ENCODE results near the gene ZMYND11.
"Not testable (repeated sequence)": the region's sequence is repeated elsewhere in the genome, so short reads cannot be mapped to it uniquely, and the experiment has no call there.

Gene ZMYND11

GRCh38 chr10:134247-135131 lies 766 bp upstream of the ZMYND11 start:
- DNase-seq = no peak

DNA sequence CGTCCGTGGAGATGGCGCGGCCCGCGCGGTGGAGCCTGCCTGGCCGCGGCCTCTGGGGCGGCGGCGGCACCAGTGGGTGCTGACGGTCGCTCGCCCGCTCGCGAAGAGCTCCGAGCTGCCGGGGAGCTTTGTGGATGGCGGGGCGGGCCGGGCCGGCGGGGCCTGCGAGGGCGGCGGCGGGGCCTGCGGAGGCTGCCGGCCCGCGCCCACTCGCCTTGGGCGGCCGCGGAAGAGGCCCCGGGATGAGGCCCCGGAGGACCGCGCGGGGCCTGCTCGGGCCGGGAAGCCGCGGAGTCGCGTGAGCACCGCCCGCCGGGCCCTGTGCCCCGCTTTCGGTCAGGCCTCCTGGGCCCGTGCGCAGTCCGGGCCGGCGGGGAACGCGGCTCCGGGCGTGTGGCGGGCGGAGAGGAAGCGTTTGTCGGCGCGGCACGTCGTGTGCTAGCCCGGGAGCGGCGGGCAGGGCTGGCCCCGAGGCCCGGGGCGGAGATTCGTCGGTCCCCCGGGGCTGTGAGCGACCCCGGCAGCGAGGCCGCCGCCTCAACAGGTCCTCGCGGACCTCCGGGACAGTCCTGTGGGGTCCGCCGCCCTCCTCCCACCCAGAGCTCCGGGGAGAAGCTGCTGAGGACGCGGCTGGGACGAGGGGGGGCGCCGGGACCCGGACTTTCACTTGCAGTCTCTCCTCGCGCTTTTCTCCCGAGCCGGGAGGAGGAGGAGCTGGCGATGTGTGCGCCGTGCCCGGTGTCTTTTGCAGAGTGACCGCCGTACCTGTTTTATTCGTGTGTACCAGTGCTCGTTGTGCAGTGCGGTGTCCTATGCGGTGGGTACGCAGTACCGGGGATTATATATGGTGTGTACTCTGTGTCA lies 578 bp downstream of the ZMYND11 start:
- peak; percentile 39 for DNase-seq

DNA sequence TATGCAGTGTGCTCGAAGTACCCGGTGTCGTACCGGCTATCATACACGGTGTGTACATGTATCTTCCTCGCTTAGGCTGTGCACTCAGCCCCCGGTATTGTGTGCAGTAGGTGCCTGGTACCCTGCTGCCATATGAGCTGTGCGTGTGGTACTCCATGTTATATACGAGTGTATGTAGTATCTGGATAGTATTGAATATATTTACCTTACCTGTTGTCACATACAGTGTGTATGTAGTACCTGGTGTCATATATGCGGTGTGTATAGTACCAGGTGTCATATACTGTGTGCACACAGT lies 1.2 kb downstream of the ZMYND11 start:
- no peak for DNase-seq

GRCh38 chr10:137031-137430 lies 1.8 kb downstream of the ZMYND11 start:
- DNase-seq = no peak

- no peak for DNase-seq
Observed at GRCh38 chr10:137606-138005, 2.4 kb downstream of the ZMYND11 start.

DNA sequence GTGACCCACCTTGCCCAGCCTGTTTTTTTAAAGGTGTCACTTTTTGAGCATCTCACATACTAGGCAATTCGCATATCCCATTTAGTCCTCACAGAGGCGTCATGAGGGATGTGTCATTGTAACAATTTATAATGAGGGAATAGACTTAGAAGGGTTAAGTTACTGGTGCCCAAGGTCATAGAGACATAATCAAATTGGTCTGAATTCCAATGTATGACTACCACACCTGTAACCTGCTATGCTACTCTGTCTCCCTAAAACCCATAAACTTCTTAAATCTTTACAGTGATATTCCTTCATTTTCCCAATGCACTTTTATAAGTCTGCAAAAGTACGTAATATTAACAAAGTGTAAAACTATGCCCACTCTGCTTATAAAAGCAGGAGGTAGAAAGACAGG lies 7.1 kb downstream of the ZMYND11 start:
- DNase-seq = no peak

DNA sequence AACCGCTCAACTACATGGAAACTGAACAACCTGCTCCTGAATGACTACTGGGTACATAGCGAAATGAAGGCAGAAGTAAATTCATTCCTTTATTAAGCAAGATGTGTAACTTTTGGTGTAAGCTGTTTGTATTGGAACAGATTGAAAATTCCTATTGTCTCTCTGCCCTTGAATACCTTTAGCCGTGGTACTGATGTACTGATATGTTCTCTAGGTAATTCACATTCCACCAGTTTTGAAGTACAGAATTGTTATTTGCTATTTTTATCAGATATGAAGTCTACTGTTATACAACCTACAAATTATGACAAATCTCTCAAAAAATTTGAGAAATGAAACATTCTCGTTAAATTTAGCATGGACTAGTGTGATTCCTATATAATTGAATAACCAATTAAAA lies 17.7 kb downstream of the ZMYND11 start:
- DNase-seq = no peak

DNA sequence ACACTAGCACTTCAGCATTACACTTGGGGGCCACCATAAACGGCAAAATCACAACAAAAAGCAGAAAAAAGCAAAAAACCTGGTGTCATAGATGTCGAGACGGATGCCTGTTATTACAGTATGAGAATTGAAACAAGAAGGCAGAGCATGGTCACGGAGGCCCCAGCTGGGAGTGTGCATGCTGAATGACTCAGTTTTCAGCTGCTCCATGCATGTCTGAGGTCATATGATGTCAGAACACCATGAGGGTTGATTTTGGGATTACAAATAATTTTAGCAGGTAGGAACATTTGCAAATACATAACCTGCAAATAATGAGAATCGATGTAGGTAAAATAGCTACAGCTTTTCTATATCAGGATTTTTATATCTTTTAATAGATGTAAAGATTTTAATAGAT lies 19.1 kb downstream of the ZMYND11 start:
- DNase-seq = no peak

DNA sequence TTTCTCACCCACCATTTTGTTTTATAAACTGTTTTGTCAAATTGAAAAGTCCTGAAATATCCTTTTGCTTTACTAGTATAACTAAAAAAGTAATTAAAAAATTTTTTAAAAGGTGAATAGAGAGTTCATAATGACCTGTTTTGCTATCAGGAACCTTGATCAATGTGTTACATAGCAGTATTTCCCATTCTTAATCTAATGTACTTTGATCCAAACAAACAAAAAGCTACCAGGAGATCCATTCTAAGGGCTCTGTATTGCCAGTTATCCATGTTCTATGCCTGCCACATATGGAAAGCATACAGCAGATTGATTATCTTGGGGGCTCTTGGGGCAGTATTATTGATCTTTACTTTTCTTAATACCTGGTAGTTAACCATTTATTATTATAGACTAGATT lies 32.1 kb downstream of the ZMYND11 start:
- DNase-seq = no peak

GRCh38 chr10:173741-174140 lies 38.5 kb downstream of the ZMYND11 start:
- DNase-seq = no peak

- DNase-seq = no peak
Observed at GRCh38 chr10:176677-177076, 41.4 kb downstream of the ZMYND11 start.

DNA sequence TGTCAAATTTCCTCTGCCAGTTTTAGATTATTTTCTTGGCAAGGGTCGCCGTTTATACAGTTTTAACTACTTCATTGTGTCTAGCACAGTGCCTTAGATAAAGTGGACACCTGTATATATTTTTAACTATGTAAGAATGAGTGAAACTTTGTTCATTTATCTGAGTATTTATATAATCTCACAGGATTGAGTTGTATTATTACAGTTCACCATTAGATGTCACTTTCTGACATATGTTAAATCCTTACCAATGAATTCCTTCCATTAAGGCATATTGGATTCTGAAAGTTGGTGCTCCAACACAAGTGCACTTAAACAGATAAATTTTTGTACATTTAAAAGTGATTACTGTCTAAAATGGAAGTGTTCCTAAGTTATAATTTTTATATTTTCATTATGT lies 43.0 kb downstream of the ZMYND11 start:
- peak; percentile 16 for DNase-seq

- DNase-seq = no peak
Observed at GRCh38 chr10:178723-179122, 43.5 kb downstream of the ZMYND11 start.

GRCh38 chr10:182441-183201 lies 47.4 kb downstream of the ZMYND11 start:
- DNase-seq = no peak

GRCh38 chr10:184174-184573 lies 48.9 kb downstream of the ZMYND11 start:
- no peak for DNase-seq

DNA sequence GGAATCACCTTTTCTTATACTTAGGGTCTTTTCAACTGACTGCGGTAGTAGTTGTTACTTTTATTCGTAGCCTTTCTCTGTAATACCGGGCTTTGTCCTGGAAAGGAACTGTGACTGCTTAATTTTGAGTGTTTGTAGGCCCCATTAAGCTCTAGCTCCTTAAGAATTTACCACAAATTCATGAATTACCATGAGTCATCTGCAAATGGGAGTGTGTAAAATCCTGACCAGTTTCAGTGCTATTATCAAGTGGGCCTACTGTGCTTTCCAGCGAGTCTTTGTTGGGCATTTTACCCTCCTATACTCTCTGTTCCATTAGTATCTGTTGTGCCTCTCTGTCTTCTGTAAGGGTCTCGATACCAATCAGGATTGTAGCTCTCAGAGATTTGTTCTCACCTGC lies 49.7 kb downstream of the ZMYND11 start:
- no peak for DNase-seq

- DNase-seq = not testable (repeated sequence)
Observed at GRCh38 chr10:185571-185970, 50.3 kb downstream of the ZMYND11 start.

- no peak for DNase-seq
Observed at GRCh38 chr10:186911-187310, 51.7 kb downstream of the ZMYND11 start.

- no peak for DNase-seq
Observed at GRCh38 chr10:188546-188945, 53.3 kb downstream of the ZMYND11 start.

- DNase-seq = no peak
Observed at GRCh38 chr10:190216-190615, 55.0 kb downstream of the ZMYND11 start.

DNA sequence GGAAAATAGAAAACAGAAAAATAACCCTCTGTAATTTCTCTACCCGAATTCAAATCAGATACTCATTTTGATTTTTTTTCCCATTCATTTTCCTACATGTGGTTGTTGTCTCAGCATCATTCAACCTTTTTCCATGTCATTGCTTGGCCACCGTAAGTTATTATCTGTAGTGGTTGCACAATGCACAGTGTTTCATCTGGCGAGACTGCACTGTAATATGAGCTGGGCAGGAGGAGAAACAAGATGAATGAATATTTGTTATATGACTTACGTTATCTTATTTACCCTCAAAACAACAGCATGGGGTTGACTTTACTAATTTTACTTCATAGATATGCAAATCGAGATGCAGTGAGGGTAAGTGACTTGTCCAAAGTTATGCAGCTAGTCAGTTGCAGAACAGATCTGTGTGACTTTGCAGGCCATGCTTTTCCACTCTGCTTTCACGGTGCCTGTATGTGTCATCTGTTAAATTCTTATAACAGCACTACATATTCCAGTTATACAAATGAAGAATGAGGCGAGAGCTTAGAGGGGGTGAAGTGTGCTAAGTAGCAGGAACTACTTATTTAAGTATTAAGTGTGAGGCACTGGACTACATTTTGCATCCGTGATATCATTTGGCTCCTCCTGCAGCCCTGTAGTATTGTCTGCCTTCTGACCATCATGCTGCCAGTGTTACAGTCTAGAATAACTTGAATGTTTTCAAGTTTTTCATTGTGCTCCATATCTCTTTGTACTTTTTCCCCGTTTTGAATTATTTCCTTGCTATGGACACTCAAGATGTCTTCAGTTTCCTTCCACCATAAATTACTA lies 56.7 kb downstream of the ZMYND11 start:
- DNase-seq = no peak

DNA sequence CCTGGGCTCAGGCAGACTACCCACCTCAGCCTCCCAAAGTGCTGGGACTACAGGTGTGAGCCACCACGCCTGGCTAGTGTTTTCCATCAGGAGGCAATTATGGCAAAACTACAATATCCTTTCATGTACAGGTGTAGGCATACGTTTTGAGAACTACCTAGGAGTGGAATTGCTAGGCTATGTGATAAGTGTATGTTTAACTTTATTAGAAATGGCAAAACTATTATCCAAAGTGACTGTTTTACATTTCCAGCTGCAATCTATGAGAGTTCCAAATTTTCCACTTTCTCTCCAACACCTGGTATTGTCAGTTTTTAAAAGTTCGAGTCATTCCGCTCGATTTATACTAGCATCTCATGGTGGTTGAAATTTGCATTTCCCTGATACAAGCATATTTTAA lies 59.0 kb downstream of the ZMYND11 start:
- no peak for DNase-seq

GRCh38 chr10:200405-200804 lies 65.2 kb downstream of the ZMYND11 start:
- DNase-seq = no peak

Data from midbrain (tissue), 1 donor.